GM23338 (cell line): ENCODE data around the gene TJP2. TPM values are rescaled to one million over a fixed set of nuclear protein-coding genes. Genes with fewer than 3 reads are reported as not detected.

Experiments used
- ATAC-seq: fragments of 200-7000 bp; cut with Tn5 transposase; 3 replicates; pipeline ENCODE4 v1.9.1; 2020
- DNase-seq: peaks from one replicate; pipeline ENCODE4 v3.0.0-alpha.2; 2015; ENCODE audit warnings: low spot score
- H2AFZ ChIP-seq: fragments of 200-600 bp; sonication (generic); 2 replicates; pipeline ENCODE4 v1.8.0; 2016; ENCODE audit warnings: antibody characterized with exemption, mild to moderate bottlenecking, moderate library complexity
- H3F3A ChIP-seq: fragments of 200-600 bp; sonication (generic); replicated peaks from 2 replicates; pipeline ENCODE4 v1.8.0; 2017; ENCODE audit warnings: antibody characterized with exemption, mixed run types, low read depth
- H3K27ac ChIP-seq: fragments of 200-600 bp; sonication (generic); 2 replicates; pipeline ENCODE4 v1.6.1; 2016; ENCODE audit warnings: low read depth
- H3K27me3 ChIP-seq: fragments of 200-600 bp; sonication (generic); 2 replicates; pipeline ENCODE4 v1.8.0; 2016; ENCODE audit warnings: mild to moderate bottlenecking, mixed run types, moderate library complexity; ENCODE audit not compliant: insufficient read depth
- H3K36me3 ChIP-seq: fragments of 200-600 bp; sonication (generic); 2 replicates; pipeline ENCODE4 v1.8.0; 2016; ENCODE audit warnings: mild to moderate bottlenecking; ENCODE audit not compliant: insufficient read depth
- H3K4me1 ChIP-seq: fragments of 200-600 bp; sonication (generic); 2 replicates; pipeline ENCODE4 v1.8.0; 2016; ENCODE audit warnings: mild to moderate bottlenecking, moderate library complexity; ENCODE audit not compliant: insufficient read depth
- H3K4me2 ChIP-seq: fragments of 200-600 bp; sonication (generic); 2 replicates; pipeline ENCODE4 v1.7.1; 2017; ENCODE audit warnings: mixed run types
- H3K4me3 ChIP-seq: fragments of 200-600 bp; sonication (generic); 2 replicates; pipeline ENCODE4 v1.6.1; 2016; ENCODE audit warnings: mixed run types
- H3K79me2 ChIP-seq: fragments of 200-600 bp; sonication (generic); replicated peaks from 2 replicates; pipeline ENCODE4 v1.8.0; 2017; ENCODE audit warnings: mild to moderate bottlenecking; ENCODE audit not compliant: insufficient read depth
- H3K9me2 ChIP-seq: fragments of 200-600 bp; sonication (generic); 2 replicates; pipeline ENCODE4 v1.8.0; 2017; ENCODE audit not compliant: insufficient read depth
- H4K20me1 ChIP-seq: fragments of 200-600 bp; sonication (generic); replicated peaks from 2 replicates; pipeline ENCODE4 v1.8.0; 2017; ENCODE audit warnings: mild to moderate bottlenecking; ENCODE audit not compliant: insufficient read depth
- H3K27ac Mint-ChIP-seq: 2 replicates; pipeline ENCODE4 v1.8.0; 2020; ENCODE audit warnings: inconsistent platforms, mild to moderate bottlenecking, moderate library complexity, mixed read lengths
- H3K27me3 Mint-ChIP-seq: 3 replicates; pipeline ENCODE4 v1.8.0; 2022; ENCODE audit warnings: low read depth, mild to moderate bottlenecking, moderate library complexity, mixed read lengths, inconsistent platforms; ENCODE audit not compliant: insufficient read depth, poor library complexity
- H3K36me3 Mint-ChIP-seq: 3 replicates; pipeline ENCODE4 v1.8.0; 2021; ENCODE audit warnings: low read depth, mild to moderate bottlenecking, inconsistent platforms, moderate library complexity, mixed read lengths
- H3K4me1 Mint-ChIP-seq: 3 replicates; pipeline ENCODE4 v1.8.0; 2020; ENCODE audit warnings: mild to moderate bottlenecking, inconsistent platforms, mixed read lengths
- H3K4me3 Mint-ChIP-seq: 3 replicates; pipeline ENCODE4 v1.8.0; 2021; ENCODE audit warnings: moderate library complexity, mild to moderate bottlenecking, inconsistent platforms, mixed read lengths
- H3K9me3 Mint-ChIP-seq: 3 replicates; pipeline ENCODE4 v1.8.0; 2020; ENCODE audit warnings: moderate library complexity, mild to moderate bottlenecking, inconsistent platforms, mixed read lengths
- ZNF331 ChIP-seq: fragments of 250-450 bp; sonication (Bioruptor Pico); IDR thresholded peaks from 2 replicates; pipeline ENCODE4 v1.5.0; 2020; ENCODE audit warnings: low read depth, mild to moderate bottlenecking, moderate library complexity
- polyA plus RNA-seq: library from polyadenylated mRNA; unstranded; fragments of >200 nt; fragmentation: Nextera tagmentation; extraction: Ambion mirVana; gene quantifications from 2 replicates; pipeline ENCODE4 v1.2.1, GENCODE V29; 2016
- total RNA-seq: library from RNA; depleted of rRNA; stranded (reverse); fragments of >200 nt; shearing (Covaris generic); gene quantifications from 2 replicates; pipeline ENCODE4 v1.2.3, GENCODE V29; 2014
- TF ChIP-seq, protein P1 (sequence below): fragments of 250-450 bp; sonication (Bioruptor Pico); IDR thresholded peaks from 2 replicates; pipeline ENCODE4 v1.5.0; 2020; ENCODE audit warnings: mild to moderate bottlenecking, moderate library complexity
- TF ChIP-seq, protein P2 (sequence below): IDR thresholded peaks from one replicate; pipeline ENCODE4 v1.6.1; 2018; ENCODE audit warnings: antibody characterized with exemption; ENCODE audit not compliant: unreplicated experiment

Gene TJP2
- total and polyA plus RNA-seq, 2 experiments from 2014 or later, result 37.6 to 234 TPM

DNA sequence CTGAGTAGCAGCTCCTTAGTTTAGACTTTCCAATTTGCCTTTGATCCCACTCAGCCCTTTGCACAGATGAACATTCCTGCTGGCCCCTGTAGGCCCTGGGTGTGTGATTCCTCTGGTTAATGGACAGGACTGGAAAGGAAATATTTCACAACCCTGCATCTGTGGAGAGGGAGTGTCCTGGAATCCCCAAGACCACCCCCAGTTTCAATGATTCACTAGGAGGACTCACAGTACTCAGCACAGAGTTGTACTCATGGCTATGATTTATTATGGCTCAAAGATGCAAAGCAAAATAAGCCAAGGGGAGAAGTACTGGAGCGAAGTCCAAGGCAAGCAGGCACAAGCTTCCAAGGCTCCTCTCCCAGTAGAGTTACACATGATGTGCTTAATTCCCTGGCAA, 42.4 kb upstream of the TJP2 start:
- peaks cover 15% of the 10 kb centered on the region for H4K20me1 ChIP-seq
- H3K4me3 ChIP-seq, result no peak overlapping the region
- no peak overlapping the region for H3K4me3 Mint-ChIP-seq
- H3K36me3 Mint-ChIP-seq, result peaks cover 18% of the 10 kb centered on the region
- H3K27me3 Mint-ChIP-seq, result peaks cover 2% of the 10 kb centered on the region
- TF ChIP-seq, protein P1, sequence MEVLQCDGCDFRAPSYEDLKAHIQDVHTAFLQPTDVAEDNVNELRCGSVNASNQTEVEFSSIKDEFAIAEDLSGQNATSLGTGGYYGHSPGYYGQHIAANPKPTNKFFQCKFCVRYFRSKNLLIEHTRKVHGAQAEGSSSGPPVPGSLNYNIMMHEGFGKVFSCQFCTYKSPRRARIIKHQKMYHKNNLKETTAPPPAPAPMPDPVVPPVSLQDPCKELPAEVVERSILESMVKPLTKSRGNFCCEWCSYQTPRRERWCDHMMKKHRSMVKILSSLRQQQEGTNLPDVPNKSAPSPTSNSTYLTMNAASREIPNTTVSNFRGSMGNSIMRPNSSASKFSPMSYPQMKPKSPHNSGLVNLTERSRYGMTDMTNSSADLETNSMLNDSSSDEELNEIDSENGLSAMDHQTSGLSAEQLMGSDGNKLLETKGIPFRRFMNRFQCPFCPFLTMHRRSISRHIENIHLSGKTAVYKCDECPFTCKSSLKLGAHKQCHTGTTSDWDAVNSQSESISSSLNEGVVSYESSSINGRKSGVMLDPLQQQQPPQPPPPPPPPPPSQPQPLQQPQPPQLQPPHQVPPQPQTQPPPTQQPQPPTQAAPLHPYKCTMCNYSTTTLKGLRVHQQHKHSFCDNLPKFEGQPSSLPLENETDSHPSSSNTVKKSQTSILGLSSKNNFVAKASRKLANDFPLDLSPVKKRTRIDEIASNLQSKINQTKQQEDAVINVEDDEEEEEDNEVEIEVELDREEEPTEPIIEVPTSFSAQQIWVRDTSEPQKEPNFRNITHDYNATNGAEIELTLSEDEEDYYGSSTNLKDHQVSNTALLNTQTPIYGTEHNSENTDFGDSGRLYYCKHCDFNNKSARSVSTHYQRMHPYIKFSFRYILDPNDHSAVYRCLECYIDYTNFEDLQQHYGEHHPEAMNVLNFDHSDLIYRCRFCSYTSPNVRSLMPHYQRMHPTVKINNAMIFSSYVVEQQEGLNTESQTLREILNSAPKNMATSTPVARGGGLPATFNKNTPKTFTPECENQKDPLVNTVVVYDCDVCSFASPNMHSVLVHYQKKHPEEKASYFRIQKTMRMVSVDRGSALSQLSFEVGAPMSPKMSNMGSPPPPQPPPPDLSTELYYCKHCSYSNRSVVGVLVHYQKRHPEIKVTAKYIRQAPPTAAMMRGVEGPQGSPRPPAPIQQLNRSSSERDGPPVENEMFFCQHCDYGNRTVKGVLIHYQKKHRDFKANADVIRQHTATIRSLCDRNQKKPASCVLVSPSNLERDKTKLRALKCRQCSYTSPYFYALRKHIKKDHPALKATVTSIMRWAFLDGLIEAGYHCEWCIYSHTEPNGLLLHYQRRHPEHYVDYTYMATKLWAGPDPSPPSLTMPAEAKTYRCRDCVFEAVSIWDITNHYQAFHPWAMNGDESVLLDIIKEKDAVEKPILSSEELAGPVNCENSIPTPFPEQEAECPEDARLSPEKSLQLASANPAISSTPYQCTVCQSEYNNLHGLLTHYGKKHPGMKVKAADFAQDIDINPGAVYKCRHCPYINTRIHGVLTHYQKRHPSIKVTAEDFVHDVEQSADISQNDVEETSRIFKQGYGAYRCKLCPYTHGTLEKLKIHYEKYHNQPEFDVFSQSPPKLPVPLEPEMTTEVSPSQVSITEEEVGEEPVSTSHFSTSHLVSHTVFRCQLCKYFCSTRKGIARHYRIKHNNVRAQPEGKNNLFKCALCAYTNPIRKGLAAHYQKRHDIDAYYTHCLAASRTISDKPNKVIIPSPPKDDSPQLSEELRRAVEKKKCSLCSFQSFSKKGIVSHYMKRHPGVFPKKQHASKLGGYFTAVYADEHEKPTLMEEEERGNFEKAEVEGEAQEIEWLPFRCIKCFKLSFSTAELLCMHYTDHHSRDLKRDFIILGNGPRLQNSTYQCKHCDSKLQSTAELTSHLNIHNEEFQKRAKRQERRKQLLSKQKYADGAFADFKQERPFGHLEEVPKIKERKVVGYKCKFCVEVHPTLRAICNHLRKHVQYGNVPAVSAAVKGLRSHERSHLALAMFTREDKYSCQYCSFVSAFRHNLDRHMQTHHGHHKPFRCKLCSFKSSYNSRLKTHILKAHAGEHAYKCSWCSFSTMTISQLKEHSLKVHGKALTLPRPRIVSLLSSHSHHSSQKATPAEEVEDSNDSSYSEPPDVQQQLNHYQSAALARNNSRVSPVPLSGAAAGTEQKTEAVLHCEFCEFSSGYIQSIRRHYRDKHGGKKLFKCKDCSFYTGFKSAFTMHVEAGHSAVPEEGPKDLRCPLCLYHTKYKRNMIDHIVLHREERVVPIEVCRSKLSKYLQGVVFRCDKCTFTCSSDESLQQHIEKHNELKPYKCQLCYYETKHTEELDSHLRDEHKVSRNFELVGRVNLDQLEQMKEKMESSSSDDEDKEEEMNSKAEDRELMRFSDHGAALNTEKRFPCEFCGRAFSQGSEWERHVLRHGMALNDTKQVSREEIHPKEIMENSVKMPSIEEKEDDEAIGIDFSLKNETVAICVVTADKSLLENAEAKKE, result no peak
- TF ChIP-seq, protein P2, sequence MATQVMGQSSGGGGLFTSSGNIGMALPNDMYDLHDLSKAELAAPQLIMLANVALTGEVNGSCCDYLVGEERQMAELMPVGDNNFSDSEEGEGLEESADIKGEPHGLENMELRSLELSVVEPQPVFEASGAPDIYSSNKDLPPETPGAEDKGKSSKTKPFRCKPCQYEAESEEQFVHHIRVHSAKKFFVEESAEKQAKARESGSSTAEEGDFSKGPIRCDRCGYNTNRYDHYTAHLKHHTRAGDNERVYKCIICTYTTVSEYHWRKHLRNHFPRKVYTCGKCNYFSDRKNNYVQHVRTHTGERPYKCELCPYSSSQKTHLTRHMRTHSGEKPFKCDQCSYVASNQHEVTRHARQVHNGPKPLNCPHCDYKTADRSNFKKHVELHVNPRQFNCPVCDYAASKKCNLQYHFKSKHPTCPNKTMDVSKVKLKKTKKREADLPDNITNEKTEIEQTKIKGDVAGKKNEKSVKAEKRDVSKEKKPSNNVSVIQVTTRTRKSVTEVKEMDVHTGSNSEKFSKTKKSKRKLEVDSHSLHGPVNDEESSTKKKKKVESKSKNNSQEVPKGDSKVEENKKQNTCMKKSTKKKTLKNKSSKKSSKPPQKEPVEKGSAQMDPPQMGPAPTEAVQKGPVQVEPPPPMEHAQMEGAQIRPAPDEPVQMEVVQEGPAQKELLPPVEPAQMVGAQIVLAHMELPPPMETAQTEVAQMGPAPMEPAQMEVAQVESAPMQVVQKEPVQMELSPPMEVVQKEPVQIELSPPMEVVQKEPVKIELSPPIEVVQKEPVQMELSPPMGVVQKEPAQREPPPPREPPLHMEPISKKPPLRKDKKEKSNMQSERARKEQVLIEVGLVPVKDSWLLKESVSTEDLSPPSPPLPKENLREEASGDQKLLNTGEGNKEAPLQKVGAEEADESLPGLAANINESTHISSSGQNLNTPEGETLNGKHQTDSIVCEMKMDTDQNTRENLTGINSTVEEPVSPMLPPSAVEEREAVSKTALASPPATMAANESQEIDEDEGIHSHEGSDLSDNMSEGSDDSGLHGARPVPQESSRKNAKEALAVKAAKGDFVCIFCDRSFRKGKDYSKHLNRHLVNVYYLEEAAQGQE, result no peak
- no peak for TF ChIP-seq ZNF331 (CRISPR knock-in tag)
- H3K27me3 ChIP-seq, result no peaks in the 10 kb centered on the region
- peak overlapping the region; percentile 69 for H3K27ac ChIP-seq
- H3K4me1 ChIP-seq, result peaks cover 53% of the 10 kb centered on the region
- H3K4me2 ChIP-seq, result peak overlapping the region; percentile 26; the same call in 1 of the 2 replicates
- peaks cover 4% of the 10 kb centered on the region; the same call in 1 of the 2 replicates for H3K36me3 ChIP-seq
- no peak overlapping the region for H3K27ac Mint-ChIP-seq
- no peaks in the 10 kb centered on the region for H3K9me2 ChIP-seq
- no peak for DNase-seq
- no peaks in the 10 kb centered on the region for H3K9me3 Mint-ChIP-seq
- H3K79me2 ChIP-seq, result peaks cover 82% of the 10 kb centered on the region
- 0 out of 2 replicates have a peak, but pooled peaks cover 7% of the 10 kb centered on the region for H3F3A ChIP-seq
- no peak overlapping the region for H2AFZ ChIP-seq
- peaks cover 51% of the 10 kb centered on the region for H3K4me1 Mint-ChIP-seq
- ATAC-seq, result no peak
